ENCODE results near the gene VWA5B2. TPM values are rescaled to one million over a fixed set of nuclear protein-coding genes. Genes with fewer than 3 reads are reported as not detected.
A peak's percentile ranks its signal among the peaks of the same experiment; 100 is the strongest.

Gene VWA5B2
- total RNA-seq, 2 experiments from 2014 or later: not detected

DNA sequence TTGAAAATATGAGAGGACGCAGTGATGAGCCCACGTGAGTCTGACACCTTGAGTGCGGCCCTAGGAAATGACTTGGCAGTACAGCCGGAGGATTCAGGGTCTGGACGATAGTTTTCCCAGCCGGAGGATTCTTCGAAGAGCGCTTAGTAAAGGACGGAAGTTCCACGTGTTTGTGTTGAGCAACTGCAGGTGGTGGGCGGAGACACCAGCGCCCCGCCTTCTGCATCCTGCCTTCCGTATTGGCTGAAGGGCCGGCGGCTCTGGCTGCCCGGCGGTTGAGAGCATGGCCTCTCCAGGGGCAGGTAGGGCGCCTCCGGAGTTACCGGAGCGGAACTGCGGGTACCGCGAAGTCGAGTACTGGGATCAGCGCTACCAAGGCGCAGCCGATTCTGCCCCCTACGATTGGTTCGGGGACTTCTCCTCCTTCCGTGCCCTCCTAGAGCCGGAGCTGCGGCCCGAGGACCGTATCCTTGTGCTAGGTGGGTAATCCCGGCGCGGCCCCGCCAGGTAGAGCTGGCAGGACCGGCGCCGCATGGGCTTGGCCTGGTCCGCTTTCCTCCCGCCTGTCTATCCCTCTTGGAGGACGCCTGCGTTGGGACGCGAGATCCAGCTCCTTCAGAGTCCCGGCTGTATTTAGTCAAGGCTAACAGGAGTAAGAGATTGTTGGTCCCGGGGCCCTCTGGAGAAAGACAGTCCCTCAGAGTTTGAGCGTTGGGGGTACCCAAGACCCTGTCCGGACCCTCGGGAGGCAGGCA lies 20.2 kb downstream of the VWA5B2 start, which contains the start of gene EEF1AKMT4:
Gene EEF1AKMT4 (plus strand): TSS at position 261 of the 755 bp plus-strand sequence. CDS start 23 bp downstream, at position 284.
- Mint-ChIP-seq H3K4me1 (ENCODE audit: low read depth) (peaks cover 12% of the 10 kb centered on the region), H3K27me3 (ENCODE audit: low read depth) (no peaks in the 10 kb centered on the region), H3K36me3 (ENCODE audit: low read depth) (peaks cover 7% of the 10 kb centered on the region), H3K4me3 (peak within 1 kb of the TSS; percentile 82), H3K9me3 (ENCODE audit: insufficient read depth) (no peaks in the 10 kb centered on the region), H3K27ac (peak within 1 kb of the TSS; percentile 93)
- ChIA-PET CTCF (interaction anchor here (0.6 to 2.7 kb wide), 28 partner anchors 10 to 447 kb away, joined by 3 to 45 read pairs (median 4); partner anchors contain the start of genes ABCF3, DVL3, EIF2B5 and PARL), POLR2A (interaction anchor here (0.6 to 0.9 kb wide), 2 partner anchors 22 to 64 kb away, joined by 3 to 5 read pairs; partner anchors contain the start of gene ABCF3)
- peak; percentile 92 for ATAC-seq
- DNase-seq: peak; percentile 98

DNA sequence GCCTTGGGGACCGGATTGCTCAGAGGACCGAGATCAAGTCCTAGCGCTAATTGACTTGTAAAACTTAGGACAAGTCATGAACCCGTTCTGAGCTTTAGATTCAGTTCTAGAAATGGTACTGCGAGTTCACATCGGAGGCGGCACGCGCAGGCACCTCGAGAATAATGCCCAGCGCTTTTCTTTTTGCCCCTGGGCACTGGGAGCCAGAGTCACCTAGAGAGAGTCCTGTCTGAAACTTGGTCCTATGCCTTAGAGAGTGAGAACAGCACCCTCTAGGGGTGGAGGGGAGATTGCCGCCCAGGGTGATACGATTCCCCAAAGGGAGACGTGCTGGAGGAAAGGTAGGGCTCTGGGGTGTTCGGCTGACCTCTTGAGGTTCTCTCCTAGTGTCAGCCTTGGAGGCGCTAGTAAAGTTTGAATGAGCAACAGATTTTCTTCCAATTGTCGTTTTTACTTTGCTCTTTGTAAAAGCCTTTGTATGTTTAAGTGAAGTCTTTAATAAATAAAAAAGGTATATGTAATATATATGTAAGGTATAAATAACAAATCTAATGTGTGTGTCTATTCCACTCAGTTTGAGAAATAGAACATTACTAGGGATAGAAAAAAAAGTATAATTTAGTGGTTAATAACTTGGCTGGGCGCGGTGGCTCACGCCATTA lies 20.9 kb downstream of the VWA5B2 start:
- Mint-ChIP-seq H3K27ac (peak overlapping the region; percentile 93), H3K36me3 (ENCODE audit: low read depth) (no peaks in the 10 kb centered on the region), H3K9me3 (ENCODE audit: insufficient read depth) (no peaks in the 10 kb centered on the region), H3K4me1 (ENCODE audit: low read depth) (peaks cover 12% of the 10 kb centered on the region), H3K4me3 (peak overlapping the region; percentile 82), H3K27me3 (ENCODE audit: low read depth) (no peaks in the 10 kb centered on the region)
- ATAC-seq (peak; percentile 71), DNase-seq (peak; percentile 94)
- ChIA-PET CTCF (interaction anchor here (0.7 to 2.7 kb wide), 27 partner anchors 9 to 448 kb away, joined by 3 to 45 read pairs (median 4); partner anchors contain the start of genes ABCF3, DVL3, EIF2B5 and PARL), POLR2A (interaction anchor here (0.6 to 0.9 kb wide), 2 partner anchors 23 to 64 kb away, joined by 3 to 5 read pairs; partner anchors contain the start of gene ABCF3)

DNA sequence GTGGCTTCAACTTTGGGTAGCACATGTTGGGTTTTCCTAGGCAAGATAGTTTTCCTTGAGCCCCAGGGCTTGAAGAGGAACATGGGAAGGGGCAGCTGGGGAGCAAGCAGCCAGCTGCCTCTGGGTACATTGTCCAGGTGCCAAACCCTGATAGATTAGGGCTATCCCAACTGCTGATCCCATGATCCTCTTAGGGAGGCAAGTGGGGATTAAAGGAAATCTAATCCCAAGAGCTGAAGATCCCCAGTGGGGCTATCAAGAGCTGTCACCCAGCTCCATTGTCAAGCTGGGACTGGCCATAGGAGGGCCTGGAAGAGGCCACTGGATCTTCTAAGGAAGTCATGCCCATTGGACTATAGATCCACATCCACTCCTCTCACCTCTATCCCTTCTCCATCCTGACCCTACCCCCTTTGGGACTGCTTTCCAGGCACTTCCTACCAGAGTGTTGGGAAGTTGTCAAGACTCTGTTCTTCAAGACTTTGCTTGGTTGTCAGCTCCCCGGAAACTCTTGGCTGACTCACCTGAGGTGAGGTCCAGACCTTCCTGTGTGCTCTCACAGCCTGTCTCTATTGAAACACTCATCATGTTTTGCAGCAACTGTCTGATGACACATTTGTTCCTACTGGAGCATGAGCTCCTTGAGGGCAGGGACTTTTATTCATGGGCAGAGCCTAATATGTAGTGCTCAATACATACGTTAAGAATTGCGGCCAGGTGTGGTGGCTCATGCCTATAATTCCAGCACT lies 26.1 kb downstream of the VWA5B2 start:
- ChIA-PET POLR2A (no interaction called here), CTCF (interaction anchor here (1.2 to 2.0 kb wide), 2 partner anchors 25 to 28 kb away, joined by 5 to 11 read pairs; no protein-coding TSS in a partner anchor)
- Mint-ChIP-seq H3K4me3 (no peak overlapping the region), H3K36me3 (ENCODE audit: low read depth) (peaks cover 8% of the 10 kb centered on the region), H3K4me1 (ENCODE audit: low read depth) (peaks cover 10% of the 10 kb centered on the region), H3K9me3 (ENCODE audit: insufficient read depth) (no peaks in the 10 kb centered on the region), H3K27ac (no peak overlapping the region), H3K27me3 (ENCODE audit: low read depth) (peaks cover 10% of the 10 kb centered on the region)
- ATAC-seq (no peak), DNase-seq (no peak)

DNA sequence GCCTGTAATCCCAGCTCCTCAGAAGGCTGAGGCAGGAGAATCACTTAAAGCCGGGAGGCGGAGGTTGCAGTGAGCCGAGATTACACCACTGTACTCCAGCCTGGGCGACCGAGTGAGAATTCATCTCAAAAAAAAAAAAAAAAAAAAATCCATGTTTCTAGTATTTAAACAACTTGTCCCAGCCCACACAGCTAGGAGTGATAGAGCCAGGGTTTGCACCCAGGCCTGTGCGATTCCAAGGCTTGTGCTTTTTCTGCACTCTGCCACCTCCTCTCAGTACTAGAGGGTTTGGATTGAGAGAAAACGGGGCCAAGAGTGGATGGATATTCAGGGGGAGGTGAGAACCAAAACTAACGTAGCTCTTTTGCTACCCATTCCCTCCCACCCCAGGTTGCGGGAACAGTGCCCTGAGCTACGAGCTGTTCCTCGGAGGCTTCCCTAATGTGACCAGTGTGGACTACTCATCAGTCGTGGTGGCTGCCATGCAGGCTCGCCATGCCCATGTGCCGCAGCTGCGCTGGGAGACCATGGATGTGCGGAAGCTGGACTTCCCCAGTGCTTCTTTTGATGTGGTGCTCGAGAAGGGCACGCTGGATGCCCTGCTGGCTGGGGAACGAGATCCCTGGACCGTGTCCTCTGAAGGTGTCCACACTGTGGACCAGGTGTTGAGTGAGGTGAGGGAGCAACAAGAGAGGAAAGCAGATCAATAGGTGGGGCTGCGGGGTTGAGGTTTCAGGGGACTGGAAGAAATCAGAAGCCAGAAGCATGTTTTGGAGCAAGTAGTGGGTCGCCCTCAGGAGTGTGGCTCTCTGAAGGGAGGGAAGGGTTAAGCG lies 27.9 kb downstream of the VWA5B2 start:
- H3K4me1 Mint-ChIP-seq (ENCODE audit: low read depth): peaks cover 19% of the 10 kb centered on the region
- no peak overlapping the region for H3K27ac Mint-ChIP-seq
- CTCF ChIA-PET: no interaction called here
- DNase-seq: no peak
- POLR2A ChIA-PET: no interaction called here
- no peaks in the 10 kb centered on the region for H3K9me3 Mint-ChIP-seq (ENCODE audit: insufficient read depth)
- peaks cover 12% of the 10 kb centered on the region for H3K36me3 Mint-ChIP-seq (ENCODE audit: low read depth)
- H3K27me3 Mint-ChIP-seq (ENCODE audit: low read depth): peaks cover 20% of the 10 kb centered on the region
- H3K4me3 Mint-ChIP-seq: no peak overlapping the region
- no peak for ATAC-seq

DNA sequence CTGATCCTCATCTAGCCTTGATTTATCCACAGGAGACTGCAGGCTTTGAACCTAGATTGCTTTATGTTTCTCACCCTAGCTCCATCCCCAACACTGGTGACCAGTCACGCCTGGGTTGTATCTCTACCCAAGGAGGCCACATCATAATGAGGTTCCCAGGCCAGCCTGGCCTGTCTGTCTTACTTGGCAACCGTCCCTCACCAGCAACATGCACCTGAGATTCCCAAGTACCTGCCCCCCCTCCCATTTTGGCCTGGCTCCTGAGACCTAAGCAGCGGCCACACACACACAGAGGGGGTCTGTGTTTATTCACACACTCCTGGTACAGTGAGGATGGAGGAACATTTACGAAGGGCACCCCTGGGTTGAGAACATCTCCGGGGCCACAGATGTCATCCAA lies 29.5 kb downstream of the VWA5B2 start:
- H3K27me3 Mint-ChIP-seq (ENCODE audit: low read depth): peaks cover 26% of the 10 kb centered on the region
- ATAC-seq (no peak), DNase-seq (no peak)
- H3K4me1 Mint-ChIP-seq (ENCODE audit: low read depth): peaks cover 23% of the 10 kb centered on the region
- ChIA-PET CTCF (interaction anchor here (1.0 to 2.7 kb wide), 2 partner anchors 9 to 31 kb away, joined by 4 to 11 read pairs; partner anchors contain the start of gene EEF1AKMT4), POLR2A (no interaction called here)
- H3K36me3 Mint-ChIP-seq (ENCODE audit: low read depth): peaks cover 12% of the 10 kb centered on the region
- no peaks in the 10 kb centered on the region for H3K9me3 Mint-ChIP-seq (ENCODE audit: insufficient read depth)
- no peak overlapping the region for H3K27ac Mint-ChIP-seq
- H3K4me3 Mint-ChIP-seq: no peak overlapping the region

DNA sequence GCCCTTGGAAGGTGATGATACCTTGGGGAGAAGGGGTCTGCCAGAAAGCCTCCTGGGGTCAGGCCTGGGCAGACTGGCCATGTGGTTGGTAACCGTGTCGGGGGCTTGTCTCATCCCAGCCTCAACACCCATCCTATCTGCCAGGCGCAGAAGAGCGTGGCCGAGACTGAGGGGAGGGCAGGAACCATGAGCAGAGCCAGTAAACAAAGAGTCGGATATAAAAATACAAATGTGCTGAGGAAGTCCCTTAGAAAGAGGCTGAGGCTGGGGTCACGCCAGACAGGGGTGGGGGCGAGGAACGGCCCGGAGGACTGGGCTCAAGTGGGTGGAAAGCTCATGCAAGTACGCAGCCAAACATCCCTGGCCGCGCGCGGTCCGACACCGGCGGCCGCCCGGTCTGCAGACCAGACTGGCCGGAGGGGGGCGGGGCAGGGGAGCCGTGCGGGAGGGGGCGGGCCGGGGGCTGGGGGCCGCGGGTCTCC lies 30.1 kb downstream of the VWA5B2 start:
- Mint-ChIP-seq H3K9me3 (ENCODE audit: insufficient read depth) (no peaks in the 10 kb centered on the region), H3K4me3 (peak overlapping the region; percentile 38), H3K4me1 (ENCODE audit: low read depth) (peaks cover 23% of the 10 kb centered on the region), H3K27ac (no peak overlapping the region), H3K27me3 (ENCODE audit: low read depth) (peaks cover 26% of the 10 kb centered on the region), H3K36me3 (ENCODE audit: low read depth) (peaks cover 12% of the 10 kb centered on the region)
- POLR2A ChIA-PET: no interaction called here
- CTCF ChIA-PET: interaction anchor here (0.9 to 2.7 kb wide), 2 partner anchors 10 to 31 kb away, joined by 3 to 11 read pairs; partner anchors contain the start of gene EEF1AKMT4
- DNase-seq (no peak), ATAC-seq (no peak)

DNA sequence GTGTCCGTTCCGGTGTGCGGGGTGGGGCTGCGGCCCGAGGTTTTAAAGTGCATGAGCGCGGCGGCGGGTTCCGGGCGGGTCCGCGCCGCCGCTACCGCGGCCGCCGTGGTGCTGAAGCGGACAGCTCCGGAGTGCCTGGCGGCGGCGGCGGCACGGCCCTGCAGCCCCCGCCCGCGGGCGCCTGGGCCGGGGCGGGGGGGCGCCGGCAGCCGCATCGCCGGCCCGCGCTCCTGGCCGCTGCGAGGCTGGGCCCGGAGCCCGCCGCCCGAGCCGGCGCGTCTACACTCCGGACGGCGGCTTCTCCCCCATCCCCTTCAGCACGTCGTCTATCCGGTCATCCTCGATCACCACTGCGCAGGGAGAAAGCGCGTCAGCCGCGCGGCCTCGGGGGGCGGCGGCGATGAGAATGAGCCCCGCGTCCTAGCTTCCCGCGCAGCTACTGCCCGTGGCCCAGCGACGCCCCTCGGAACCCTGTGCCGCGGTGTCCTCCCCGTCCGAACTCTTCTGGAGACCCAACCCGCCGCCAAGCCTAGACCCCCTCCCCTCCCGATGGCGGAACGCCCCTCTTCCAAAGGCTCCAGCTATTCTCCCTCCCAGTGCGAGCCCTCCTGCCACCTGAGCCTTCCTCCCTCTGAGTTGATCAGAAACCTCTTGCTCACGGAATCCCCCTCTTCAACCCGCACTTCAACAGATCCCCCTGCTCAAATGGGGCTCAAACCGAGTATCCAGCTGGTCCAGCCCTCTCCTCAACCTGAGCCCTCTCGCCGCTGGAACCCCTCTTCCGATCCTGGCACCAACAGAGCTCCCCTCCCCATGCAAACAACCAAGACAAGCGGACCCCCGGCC lies 30.7 kb downstream of the VWA5B2 start:
- Mint-ChIP-seq H3K4me3 (peak overlapping the region; percentile 66), H3K4me1 (ENCODE audit: low read depth) (peaks cover 23% of the 10 kb centered on the region), H3K9me3 (ENCODE audit: insufficient read depth) (no peaks in the 10 kb centered on the region), H3K27me3 (ENCODE audit: low read depth) (peaks cover 29% of the 10 kb centered on the region), H3K36me3 (ENCODE audit: low read depth) (peaks cover 12% of the 10 kb centered on the region), H3K27ac (peak overlapping the region; percentile 55)
- ATAC-seq (peak; percentile 63), DNase-seq (peak; percentile 49)
- CTCF ChIA-PET: interaction anchor here (0.9 to 2.7 kb wide), 3 partner anchors 10 to 364 kb away, joined by 3 to 11 read pairs (median 3); partner anchors contain the start of gene EEF1AKMT4
- POLR2A ChIA-PET: no interaction called here

DNA sequence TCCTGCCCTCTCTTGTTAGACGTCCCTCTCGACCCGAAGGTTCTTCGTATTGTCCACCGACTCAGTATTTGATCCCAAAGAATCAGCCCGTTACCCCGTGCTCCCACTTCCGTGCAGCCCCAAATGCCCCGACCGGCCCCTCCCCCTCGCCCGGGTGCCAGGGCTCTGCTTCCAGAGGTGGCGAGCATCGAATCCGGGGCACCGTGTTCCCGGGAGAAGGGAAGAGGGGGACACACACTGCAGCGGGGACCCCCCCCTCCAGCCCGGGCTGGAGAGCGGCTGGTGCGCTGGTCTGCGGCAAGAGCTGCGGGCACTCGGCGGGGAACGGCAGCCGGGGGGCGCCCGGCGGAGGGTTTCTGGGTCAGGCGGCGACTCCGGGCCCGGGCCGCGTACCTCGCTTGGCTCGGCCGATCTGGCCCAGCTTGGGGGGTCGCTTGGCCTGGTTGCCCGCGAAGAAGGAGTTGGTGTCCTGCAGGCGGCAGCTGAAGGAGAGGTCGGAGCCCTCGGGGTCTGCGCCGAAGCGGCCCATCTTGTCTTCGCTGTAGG lies 31.4 kb downstream of the VWA5B2 start:
- H3K4me3 Mint-ChIP-seq: peak overlapping the region; percentile 66
- CTCF ChIA-PET: interaction anchor here (1.2 to 2.7 kb wide), 2 partner anchors 11 to 365 kb away, joined by 3 to 11 read pairs; partner anchors contain the start of gene EEF1AKMT4
- no peak overlapping the region for H3K27ac Mint-ChIP-seq
- ATAC-seq (no peak), DNase-seq (no peak)
- H3K4me1 Mint-ChIP-seq (ENCODE audit: low read depth): peaks cover 20% of the 10 kb centered on the region
- no peaks in the 10 kb centered on the region for H3K9me3 Mint-ChIP-seq (ENCODE audit: insufficient read depth)
- POLR2A ChIA-PET: no interaction called here
- peaks cover 12% of the 10 kb centered on the region for H3K36me3 Mint-ChIP-seq (ENCODE audit: low read depth)
- peaks cover 30% of the 10 kb centered on the region for H3K27me3 Mint-ChIP-seq (ENCODE audit: low read depth)

DNA sequence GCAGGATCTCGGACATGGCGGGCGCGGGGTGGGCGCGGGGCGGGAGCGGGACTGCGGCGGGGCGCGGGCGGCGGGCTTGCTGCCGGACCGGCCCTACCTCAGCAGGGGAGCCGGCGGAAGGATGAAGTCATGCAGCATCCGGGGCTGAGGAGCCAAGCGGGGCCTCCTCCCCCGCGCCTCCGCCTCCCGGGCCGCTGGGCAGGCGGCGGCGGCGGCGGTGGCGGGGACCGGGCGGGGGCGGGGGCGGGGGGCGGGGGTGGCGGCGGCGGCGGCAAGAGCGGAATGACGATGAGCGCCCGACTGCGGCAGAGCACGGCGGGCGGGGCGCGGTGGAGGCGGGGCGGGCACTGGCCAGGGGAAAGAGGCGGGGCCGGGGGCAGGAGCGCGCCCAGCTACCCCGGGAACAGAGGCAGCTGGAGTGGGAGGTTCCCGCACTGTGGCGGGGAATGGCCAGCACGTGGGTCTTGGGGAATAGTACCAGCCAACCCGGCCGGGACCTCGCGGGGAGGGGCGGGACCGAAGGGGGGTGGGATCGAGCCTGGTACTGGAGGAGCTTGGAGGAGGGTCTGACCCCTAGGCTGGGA lies 32.0 kb downstream of the VWA5B2 start, which contains the start of gene CAMK2N2:
Gene CAMK2N2 (minus strand): TSS at position 284 of the 584 bp plus-strand sequence. CDS start 268 bp downstream, at position 16.
- CTCF ChIA-PET: interaction anchor here (0.5 to 1.2 kb wide), 3 partner anchors 10 to 366 kb away, joined by 3 read pairs; no protein-coding TSS in a partner anchor
- Mint-ChIP-seq H3K4me1 (ENCODE audit: low read depth) (peaks cover 20% of the 10 kb centered on the region), H3K4me3 (peak within 1 kb of the TSS; percentile 80), H3K9me3 (ENCODE audit: insufficient read depth) (no peaks in the 10 kb centered on the region), H3K27me3 (ENCODE audit: low read depth) (peaks cover 30% of the 10 kb centered on the region), H3K36me3 (ENCODE audit: low read depth) (peaks cover 12% of the 10 kb centered on the region), H3K27ac (peak within 1 kb of the TSS; percentile 55)
- POLR2A ChIA-PET: no interaction called here
- ATAC-seq (peak; percentile 69), DNase-seq (peak; percentile 61)
